ENCODE data around the gene RTP5.

Gene RTP5

DNA sequence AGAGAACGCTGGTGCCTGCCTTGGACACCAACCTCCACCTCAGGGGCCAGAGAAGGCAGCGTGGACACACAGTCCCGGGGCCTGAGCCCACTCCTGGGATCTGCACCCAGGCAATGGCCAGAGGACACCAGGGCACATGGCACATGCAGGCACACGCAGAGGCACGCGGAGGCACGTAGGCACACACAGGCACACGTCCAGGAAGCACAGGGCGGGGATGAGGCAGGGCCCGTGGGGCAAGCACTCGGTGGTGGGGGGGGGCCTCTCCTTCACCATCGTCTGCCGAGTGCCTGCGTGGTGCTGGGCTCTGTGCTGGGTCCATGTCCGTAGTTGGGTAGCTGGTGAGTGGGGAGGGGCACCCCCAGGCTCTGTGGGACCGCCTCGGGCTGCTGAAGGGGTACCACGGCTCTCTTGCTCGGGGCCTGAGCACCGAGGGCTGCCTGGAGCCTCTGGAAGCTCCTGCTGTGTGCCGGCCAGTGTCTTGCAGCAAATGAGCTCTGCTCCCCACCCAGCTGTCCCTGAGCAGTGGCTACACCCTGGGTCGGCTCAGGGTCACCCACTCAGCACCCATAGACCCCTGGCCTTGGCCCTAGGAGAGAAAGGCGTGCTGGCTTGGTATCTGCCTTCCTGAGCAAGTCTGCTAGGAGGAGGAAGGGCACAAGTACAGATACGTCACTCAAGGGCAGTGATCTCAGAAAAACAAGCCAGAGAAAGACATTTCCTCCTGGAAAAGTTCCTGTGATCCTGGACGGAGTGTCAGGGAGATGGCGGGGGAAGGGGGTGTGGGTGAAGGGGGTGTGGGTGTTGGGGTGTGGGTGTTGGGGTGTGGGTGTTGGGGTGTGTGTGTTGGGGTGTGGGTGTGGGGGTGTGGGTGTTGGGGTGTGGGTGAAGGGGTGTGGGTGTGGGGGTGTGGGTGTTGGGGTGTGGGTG lies 26.4 kb downstream of the RTP5 start:
- FAIRE-seq (peak; percentile 44), DNase-seq (ENCODE audit: insufficient read length) (no peak)
- no peak for TF ChIP-seq POLR2A (IDR thresholded peaks at IDR 0.05; ENCODE audit: low read depth, low read length)
- no peak for TF ChIP-seq POLR2AphosphoS5 (IDR thresholded peaks at IDR 0.05; ENCODE audit: low read depth, low read length)
- TF ChIP-seq TAF1 (IDR thresholded peaks at IDR 0.05; ENCODE audit: borderline replicate concordance, low read depth, low read length), result no peak

DNA sequence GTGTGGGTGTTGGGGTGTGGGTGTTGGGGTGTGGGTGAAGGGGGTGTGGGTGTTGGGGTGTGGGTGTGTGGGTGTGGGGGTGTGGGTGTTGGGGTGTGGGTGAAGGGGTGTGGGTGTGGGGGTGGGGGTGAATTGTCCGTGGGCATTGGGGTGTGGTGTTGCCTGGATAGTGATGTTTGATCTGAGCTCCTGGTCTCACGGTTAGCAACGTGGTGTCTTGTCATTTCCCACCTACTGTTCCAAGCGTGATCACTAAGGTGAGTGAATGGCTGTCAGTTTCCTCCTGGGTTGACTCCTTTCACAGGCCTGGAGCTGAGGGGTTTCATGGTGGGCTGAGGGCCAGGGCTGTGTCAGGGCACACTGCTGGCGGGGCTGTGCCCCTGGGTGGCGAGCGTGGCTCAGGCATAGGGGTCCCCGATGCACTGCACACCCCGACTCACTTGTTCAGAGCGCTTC lies 27.2 kb downstream of the RTP5 start:
- no peak for FAIRE-seq

DNA sequence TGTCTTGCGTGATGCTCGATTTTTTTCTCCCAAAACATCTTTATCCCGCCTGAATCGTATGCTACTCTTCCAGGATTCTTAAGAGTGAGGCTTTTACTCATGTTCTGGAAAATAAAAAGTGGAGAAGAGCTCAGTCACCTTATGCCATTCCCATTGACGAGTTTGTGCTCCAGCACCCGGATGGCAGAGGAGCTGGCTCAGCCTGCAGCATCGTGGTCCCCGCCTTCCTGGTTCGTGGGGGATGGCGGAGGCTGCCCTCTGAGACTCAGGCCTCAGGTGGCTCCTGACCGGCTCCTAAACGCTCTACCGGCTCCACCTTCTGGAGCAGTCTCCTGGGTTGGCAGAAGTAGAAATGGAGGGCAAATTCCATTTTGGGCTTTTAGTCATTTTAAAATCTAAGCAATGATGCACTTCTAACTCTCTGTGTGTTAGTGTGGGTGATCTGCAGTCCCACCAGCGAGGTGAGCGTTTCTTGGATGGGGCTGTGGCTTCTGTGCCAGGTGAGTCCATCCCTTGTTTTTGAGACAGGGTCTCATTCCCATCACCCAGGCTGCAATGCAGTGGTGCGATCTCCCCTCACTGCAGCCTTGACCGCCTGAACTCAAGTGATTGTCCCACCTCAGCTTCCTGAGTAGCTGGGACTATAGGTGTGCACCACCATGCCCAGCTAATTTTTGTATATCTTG lies 27.8 kb downstream of the RTP5 start:
- no peak for FAIRE-seq
- DNase-seq (ENCODE audit: insufficient read length), result peak; percentile 4
- TF ChIP-seq TAF1 (IDR thresholded peaks at IDR 0.05; ENCODE audit: borderline replicate concordance, low read depth, low read length), result no peak
- no peak for TF ChIP-seq POLR2A (IDR thresholded peaks at IDR 0.05; ENCODE audit: low read depth, low read length)
- no peak for TF ChIP-seq POLR2AphosphoS5 (IDR thresholded peaks at IDR 0.05; ENCODE audit: low read depth, low read length)

More for the DNA sequence above, 27.2 kb downstream of the RTP5 start:
- TF ChIP-seq POLR2A (IDR thresholded peaks at IDR 0.05; ENCODE audit: low read depth, low read length) (no peak), TAF1 (IDR thresholded peaks at IDR 0.05; ENCODE audit: borderline replicate concordance, low read depth, low read length) (no peak), POLR2AphosphoS5 (IDR thresholded peaks at IDR 0.05; ENCODE audit: low read depth, low read length) (no peak)
- DNase-seq (ENCODE audit: insufficient read length), result peak; percentile 11

DNA sequence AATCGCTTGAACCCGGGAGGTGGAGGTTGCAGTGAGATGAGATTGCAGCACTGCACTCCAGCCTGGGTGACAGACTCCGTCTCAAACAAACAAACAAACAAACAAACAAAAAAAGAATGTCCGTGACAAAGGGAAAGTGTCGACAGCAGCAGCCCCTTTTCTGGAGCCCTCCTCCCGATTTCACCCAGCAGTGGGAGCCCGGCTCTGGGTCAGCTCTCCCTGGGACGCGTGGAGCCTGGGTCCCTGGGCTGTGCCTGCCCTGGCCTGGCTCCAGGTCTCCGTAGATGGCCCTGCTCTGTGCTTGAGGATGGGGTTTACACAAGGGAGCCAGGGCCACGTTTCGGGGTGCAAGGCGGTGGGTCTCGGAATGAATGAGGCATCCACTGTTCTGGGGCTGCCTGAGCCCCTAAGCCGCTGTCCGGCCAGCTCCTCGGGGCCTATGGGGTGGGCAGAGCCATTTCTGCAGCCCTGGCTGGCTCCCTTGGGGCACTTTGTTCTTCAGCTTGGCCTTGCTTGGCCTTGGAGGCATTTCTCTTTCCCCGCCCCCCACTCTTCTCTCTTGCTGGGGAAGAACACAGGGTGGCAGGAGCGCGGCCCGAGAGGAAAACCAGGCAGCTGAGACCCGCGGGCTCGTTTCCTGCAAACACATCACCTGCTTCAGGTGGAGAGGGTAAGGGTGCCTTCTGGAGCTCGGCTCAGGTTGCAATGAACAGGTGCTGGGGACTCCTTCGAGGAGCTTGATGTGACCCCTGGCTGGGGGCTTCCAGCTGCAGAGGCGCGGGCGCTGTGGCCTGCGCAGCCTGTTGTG lies 29.1 kb downstream of the RTP5 start:
- FAIRE-seq (no peak), DNase-seq (ENCODE audit: insufficient read length) (no peak)
- no peak for TF ChIP-seq POLR2A (IDR thresholded peaks at IDR 0.05; ENCODE audit: low read depth, low read length)
- TF ChIP-seq POLR2AphosphoS5 (IDR thresholded peaks at IDR 0.05; ENCODE audit: low read depth, low read length), result no peak
- no peak for TF ChIP-seq TAF1 (IDR thresholded peaks at IDR 0.05; ENCODE audit: borderline replicate concordance, low read depth, low read length)

DNA sequence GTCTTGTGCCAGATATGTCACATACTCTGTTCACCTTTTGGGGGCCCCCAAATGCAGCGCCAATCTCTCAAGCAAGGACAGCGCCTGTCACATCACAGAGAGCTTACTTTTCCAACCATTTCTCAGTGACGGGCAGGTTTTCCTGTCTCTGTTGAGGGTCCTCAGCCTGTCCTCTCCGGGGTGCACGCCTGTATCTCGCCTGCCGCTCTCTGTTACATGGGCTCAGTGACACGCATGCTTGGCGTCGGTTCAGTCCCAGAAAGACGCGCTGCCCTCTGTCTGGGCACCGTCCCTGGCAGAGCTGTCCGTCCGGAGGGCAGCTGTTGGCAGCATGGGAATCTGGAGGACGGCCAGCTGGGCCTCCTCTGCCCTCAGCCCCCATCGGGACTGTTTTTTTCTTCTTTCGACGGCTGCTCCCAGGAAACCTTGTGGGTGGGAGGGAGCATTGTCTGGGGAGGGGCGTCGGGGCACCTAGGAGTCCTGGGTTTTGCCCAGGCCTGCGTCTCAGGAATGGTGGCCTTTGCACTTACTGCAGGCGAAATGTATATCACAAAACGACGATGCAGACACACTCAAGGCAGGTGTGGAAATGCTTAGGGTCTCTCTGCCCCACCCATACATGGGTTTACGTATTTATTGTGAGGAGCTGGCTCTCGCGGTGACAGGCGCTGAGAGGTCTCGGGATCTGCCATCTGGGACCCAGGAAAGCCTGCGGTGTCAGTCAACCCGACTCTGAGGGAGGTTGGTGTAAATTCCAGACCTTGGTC lies 30.9 kb downstream of the RTP5 start:
- no peak for FAIRE-seq
- TF ChIP-seq TAF1 (IDR thresholded peaks at IDR 0.05; ENCODE audit: borderline replicate concordance, low read depth, low read length), result no peak
- TF ChIP-seq POLR2AphosphoS5 (IDR thresholded peaks at IDR 0.05; ENCODE audit: low read depth, low read length), result no peak
- TF ChIP-seq POLR2A (IDR thresholded peaks at IDR 0.05; ENCODE audit: low read depth, low read length), result no peak
- no peak for DNase-seq (ENCODE audit: insufficient read length)

DNA sequence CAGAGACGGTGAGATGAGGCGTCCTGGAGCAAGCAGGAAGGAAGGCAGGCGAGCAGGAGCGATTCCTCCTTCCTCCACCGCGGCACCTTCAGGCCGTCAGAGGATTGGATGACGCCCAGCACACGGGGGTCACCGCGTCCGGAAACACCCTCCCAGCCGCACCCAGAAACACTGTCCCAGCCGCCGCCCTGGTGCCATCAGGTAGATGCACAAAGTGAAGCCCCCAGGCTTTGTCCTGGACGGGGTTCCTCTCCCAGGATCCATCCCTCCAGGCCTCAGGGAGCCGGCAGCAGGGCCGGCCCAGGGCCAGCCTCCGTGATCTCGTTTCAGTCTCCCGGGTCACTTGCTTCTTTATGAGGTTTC lies 31.5 kb downstream of the RTP5 start:
- FAIRE-seq (no peak), DNase-seq (ENCODE audit: insufficient read length) (no peak)
- TF ChIP-seq POLR2A (IDR thresholded peaks at IDR 0.05; ENCODE audit: low read depth, low read length) (no peak), POLR2AphosphoS5 (IDR thresholded peaks at IDR 0.05; ENCODE audit: low read depth, low read length) (no peak), TAF1 (IDR thresholded peaks at IDR 0.05; ENCODE audit: borderline replicate concordance, low read depth, low read length) (no peak)

DNA sequence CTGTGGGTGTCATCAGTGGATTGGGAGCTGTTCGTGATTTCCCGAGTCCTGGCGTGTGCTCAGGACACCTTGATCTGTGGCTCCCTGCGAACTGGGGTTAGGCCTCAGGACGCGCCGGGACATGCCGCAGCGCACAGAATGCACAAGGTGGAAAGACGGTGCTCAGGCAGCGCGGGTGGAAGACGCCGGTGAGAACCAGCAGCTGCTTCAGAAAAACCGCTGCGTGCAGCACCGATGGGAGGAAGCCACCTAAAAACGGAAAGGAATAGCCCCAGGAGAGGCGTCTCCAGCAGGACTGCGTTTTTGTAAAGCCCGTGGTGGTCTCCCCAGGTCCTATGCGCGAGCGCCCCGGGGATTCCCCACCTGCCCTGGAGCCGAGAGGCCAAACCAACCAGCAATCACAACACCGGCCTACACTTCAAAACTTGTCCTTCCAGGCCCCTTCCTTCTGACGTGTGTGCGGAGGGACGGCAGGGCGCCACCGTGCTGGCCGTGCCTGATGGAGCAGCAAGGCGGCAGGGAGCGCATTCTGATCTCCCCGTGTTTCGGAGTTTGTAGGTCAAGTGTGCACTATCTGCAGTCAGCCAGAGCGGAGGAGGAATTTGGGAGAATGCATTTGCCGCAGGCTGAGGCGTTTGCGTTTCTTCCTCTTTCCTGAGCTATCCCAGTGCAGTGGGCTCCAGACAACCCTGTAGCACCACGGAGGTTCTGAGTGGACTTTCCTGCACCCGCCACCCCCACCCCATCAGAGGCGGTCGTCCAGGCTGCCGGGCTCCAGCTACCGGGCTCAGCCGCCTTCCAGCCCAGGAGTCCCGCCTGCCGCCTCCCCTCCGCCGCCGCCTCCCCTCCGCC lies 32.2 kb downstream of the RTP5 start:
- TF ChIP-seq TAF1 (IDR thresholded peaks at IDR 0.05; ENCODE audit: borderline replicate concordance, low read depth, low read length) (no peak), POLR2A (IDR thresholded peaks at IDR 0.05; ENCODE audit: low read depth, low read length) (no peak), POLR2AphosphoS5 (IDR thresholded peaks at IDR 0.05; ENCODE audit: low read depth, low read length) (no peak)
- peak; percentile 17 for DNase-seq (ENCODE audit: insufficient read length)
- no peak for FAIRE-seq

DNA sequence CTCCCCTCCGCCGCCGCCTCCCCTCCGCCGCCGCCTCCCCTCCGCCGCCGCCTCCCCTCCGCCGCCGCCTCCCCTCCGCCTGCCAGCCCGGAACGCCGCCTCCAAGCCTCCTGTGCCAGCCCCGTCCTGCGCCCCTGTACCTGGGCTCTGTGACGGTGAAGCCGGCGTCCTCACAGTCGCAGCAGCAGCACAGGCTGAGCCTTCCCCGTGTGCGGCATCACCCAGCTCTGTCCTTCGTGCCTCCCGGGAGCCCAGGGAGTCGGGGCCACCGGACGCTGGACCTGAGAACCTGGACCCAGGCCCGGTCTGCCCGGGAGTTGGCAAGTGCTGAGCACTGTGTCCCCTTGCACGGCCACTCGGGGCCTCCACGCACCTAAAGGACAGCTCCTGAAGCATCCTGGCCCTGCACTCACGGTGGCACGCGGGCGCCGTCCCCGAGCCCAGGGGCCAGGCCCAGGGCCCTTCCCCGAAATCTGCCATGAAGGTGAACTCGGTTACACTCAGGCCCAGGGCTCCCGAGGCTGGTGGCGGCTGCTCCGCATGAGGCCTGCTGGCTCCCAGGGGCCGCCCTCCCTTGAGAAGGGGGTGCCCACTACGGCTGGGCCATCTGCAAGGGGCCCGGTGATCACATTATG lies 32.9 kb downstream of the RTP5 start:
- TF ChIP-seq POLR2A (IDR thresholded peaks at IDR 0.05; ENCODE audit: low read depth, low read length) (no peak), POLR2AphosphoS5 (IDR thresholded peaks at IDR 0.05; ENCODE audit: low read depth, low read length) (no peak), TAF1 (IDR thresholded peaks at IDR 0.05; ENCODE audit: borderline replicate concordance, low read depth, low read length) (no peak)
- FAIRE-seq (no peak), DNase-seq (ENCODE audit: insufficient read length) (peak; percentile 3)

DNA sequence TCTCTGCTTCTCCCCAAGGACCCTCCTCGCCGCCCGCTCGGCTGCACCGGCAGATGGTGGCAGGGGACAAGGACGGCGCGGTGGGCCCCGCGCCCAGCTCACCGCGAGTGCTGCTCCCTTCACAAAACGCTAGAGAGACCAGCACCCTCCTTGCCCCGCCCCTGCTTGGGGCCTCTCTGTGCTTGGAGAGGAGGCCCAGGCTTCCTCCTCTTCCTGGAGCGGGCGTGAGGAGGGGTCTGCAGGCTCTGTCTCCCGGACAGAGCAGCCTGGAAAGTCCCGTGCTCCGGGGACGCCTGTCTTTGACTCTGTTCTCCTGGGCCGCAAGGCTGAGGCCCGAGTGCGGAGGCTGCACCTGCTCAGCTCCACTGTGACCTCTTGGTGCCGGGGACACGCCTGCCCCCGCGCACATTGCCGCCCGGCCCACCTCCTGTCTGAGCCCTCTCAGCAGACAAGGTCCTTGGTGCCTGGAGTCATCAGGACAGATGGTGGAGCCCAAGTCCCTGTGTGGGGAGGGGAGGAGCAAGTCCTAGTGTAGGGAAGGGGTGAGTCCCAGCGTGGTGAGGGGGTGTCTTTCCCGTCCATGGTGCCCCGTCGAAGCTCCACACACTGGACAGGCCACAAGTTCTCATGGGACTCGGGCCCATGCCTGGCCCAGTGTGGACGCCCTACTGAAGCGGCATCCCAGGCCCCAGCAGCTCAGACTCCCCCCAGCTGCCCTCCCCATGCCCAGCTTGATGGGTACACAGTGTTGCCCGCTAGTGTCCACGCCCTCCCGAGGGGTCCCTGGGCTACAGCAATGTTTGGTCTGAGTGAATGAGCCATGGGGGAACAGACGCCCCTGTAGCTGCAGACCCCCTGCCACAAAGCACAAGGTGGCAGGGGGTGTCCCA lies 33.8 kb downstream of the RTP5 start:
- TF ChIP-seq POLR2A (IDR thresholded peaks at IDR 0.05; ENCODE audit: low read depth, low read length) (no peak), TAF1 (IDR thresholded peaks at IDR 0.05; ENCODE audit: borderline replicate concordance, low read depth, low read length) (no peak), POLR2AphosphoS5 (IDR thresholded peaks at IDR 0.05; ENCODE audit: low read depth, low read length) (no peak)
- DNase-seq (ENCODE audit: insufficient read length) (no peak), FAIRE-seq (no peak)

All from GM12892 (cell line).